TTC549 (cell line): ENCODE results near the gene SNF8.

Source experiments
- FAIRE-seq: peaks from 2 replicates; lab custom pipeline; 2012; peaks lifted over from hg19 to GRCh38; lab: Jason Lieb, UNC

Gene SNF8

DNA sequence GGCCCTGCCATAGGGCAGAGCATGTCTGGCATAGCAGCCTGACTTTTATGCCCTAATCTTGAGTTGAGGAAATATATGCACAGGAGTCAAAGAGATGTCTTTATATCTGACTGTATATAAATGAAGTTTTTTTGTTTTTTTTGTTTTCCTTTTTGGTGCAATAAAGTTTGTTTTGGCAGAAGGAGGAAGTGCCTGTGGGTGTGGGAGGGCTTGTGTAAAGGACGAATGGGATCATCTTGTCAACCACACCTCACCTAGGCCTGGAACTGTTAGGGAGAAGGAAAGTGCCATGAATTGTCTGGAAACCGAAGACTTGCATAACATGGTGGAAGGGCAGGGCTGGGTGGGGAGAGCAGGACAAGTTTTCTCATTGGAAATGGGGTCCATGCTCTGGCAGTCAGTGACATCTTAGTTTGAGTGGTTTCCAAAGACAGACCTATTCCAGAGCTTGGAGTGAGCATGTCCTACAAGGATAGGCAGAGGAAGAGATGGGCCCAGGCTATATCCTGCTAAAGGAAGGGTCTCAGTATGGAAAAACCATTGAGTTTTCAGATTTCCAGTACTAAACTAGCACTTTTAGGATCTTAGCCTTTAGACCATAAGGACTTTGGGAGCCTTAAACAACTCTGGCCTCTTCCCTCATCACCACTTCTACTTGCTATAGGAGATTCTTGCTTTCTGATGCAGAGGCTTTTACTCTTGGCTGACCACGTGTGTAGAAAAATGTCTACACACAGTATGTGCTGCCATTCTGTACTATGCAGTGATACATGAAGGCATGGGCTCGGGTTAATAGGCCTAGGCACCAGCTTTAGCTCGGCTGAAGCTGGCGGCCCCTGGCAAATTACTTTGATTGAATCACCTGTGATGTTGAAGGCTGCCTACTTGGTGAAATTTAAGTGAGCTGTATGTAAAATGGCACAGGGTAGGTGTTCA lies 15.5 kb downstream of the SNF8 start:
- no peak for FAIRE-seq

DNA sequence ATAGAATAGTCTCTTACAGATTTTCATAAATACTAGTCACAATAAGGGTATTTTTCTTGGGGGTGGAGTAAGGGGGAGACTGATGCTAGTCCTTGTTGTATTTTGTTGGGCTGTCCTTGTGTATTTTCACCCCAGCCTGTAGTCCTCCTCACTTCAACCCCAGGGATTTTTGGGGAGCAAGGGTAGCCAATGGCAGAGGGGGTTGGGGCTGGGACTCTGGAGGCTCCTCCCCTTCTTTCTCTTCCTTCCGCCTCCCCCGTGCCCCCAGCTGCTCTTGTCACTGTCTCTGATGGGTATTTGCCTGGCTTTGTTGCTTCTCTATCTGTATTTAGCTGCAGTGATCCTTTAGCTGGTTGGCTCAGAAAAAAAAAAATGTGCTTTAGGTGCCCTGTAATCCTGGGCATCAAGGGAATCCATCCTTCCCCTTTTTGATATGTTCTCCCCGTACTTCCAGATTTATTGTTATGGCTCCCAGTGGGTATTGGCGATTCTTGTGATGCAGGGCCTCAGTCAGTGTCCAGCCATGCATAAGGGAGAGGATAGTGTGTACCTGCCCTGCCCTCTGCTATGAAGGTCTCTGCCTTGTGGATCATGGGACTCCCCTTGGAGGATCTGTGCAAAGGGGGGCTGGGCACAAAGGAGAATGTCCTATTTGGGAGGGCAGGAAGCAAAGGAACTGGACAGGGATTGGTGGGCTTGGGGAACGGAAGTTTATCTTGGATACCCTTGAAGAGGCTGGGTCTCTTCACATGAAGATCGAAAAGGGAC lies 16.5 kb downstream of the SNF8 start:
- no peak for FAIRE-seq

DNA sequence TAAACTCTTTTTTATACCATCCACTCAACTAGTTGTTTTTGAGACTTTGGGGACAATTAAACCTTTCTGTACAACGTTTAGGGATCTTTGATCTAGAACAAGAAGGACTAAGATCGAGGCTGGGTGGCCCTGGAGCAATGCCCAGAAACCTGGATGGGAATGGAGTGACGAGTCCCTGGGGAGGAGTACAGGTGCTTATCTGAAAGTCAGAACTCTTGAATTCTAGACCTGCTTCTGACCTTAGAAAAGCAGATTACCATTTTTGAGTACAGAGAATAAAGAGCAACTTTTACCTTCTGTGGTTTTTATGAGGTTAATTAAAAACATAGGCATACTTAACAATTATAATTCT lies 18.7 kb downstream of the SNF8 start:
- FAIRE-seq: no peak

DNA sequence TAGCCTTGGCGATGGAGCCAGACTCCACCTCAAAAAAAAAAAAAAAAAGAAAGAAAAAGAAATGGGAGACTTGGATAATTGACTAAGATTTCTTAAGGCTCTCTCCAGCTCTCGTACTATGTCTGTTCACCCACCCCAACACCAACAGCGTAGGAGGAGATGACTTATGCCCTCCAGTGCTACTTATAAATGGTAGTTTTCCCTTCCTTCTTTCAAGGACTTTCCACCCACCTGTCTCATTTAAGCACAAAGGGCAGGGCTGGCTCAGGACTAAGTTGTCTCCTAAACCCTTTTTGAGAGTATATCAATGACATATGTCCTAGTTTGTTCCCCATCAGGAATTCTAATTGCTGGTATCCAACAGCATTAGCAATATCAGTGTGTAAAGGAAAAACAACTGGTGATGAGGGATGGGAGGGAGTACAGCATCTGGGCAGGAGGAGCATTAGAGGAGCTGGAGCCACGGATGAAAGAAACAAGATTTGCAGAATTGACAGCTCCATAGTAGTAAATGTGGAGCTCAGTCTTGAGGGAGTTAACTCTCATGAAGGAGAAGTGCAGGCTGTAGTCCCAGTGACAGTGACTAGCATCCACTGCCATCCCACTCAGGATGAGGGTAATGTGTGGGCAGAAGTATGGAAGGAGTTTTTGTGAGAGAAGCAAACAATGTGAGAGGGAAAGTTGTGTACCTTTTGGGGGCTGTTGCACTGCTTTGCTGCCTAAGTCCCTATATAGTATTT lies 19.2 kb downstream of the SNF8 start:
- no peak for FAIRE-seq

DNA sequence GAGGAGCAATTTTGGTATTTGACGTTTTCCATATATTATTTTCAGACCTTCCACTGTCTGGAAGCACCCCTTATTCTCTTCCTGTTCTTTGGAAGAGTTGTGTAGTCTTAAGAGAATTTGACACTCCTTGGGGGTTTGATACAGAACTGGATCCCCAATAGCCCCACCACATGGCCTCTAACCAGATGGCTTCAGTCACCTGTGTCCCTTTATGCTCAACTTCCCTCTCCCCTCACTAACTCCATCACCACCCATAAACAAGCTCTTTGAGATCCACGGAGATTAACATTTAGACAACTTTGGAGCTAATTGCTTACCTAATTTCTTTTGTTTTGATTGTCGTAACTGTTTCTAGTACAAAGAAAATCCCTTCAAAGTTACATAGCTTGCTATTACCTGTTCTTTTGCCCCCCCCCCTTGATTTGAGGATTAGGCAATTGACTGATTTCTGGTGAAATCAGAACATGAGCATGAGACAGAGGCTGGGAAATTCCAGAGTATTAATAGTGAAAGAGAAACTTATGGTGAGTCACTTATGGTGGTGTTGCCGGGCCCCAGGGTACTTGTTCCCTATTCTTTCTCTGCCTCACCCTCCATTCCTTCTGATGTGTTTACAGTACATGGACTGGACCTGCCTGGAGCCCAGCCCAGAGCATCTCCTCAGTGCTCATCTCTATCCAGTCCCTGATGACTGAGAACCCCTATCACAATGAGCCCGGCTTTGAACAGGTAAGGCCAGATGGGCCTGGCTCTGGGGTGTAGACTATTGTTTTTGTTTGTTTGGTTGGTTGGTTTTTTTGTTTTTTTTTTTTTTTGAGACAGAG lies 29.0 kb downstream of the SNF8 start:
- no peak for FAIRE-seq

DNA sequence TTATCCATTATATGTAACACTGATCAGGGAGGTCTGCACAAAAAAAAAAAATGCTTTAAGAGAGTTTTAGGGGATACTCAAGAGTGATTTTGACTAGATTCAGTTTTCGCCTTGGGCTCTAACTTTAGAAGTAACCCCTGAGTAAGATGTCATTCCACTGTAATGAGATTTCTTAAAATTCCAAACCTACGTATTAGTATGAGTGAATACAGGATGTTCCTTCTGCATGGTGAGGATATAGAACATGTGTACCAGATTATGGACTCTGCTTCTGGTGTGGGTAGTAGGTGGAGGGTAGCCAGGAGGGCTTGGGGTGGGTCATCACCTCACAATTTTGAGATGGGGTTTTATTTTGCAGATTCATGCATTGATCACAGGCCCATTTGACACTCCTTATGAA lies 32.2 kb downstream of the SNF8 start:
- FAIRE-seq: no peak

DNA sequence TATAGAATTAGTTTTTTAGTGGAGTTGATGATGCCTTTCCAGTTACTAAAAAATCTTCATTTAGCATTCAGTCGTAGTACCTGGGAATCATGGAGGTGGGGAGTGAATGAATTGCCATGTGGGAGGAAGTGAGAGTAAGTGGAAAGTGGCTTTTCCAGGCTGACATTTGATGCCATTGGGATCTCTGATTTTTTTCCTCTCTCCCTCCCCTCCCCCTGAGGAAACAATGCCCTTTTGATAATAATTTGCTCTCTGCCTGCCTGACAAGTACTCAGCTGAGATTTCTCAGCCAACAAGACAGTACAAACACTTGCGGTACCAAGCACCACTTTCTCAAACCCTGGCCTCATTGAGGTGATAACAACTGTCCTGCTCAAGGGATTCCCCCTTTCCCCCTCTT lies 34.3 kb downstream of the SNF8 start:
- FAIRE-seq: no peak

DNA sequence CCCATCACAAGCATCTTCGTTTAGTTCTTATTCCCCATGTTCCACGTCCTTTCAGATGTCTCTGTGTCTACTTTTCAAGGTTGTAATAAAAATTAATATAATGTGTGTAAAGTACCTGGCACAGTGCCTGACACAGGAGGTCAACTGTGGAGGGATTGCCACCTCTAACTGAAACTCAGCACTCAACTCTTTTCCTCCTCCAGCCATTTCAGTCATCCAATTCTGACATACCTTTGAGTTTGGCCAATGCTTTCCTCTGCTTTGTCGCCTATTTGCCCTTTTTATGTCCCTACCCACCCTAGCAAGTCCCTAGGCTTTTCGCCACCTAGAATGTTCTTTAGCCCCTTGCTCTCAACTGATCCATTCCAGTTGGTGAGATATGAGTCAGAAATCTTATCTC lies 34.9 kb downstream of the SNF8 start:
- no peak for FAIRE-seq

DNA sequence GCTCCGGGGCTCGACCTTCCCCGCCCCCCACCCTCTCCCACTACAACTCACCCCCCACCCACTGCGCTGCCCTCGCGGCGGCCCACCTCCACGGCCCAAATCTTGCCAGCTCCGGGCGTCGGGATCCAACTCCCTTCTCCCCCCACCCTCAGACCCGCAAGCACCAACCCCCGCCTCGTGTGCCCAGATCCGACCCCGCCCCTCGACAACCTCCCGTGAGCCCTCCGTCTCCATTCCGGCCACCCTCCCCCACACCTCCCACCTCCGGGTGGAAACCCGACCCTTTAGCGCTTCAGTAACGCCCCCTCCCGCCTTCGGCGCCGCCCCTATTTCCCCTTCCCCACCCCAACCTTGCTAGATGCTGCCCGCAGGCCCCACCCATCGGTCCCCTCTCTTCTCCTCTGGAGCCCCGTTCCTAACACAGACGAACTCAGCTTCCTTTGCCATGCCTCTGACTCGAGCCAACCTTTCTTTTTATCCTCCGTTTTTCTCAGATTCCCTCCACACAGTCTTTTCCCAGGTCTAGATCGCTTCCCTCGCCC lies 35.7 kb downstream of the SNF8 start:
- no peak for FAIRE-seq

DNA sequence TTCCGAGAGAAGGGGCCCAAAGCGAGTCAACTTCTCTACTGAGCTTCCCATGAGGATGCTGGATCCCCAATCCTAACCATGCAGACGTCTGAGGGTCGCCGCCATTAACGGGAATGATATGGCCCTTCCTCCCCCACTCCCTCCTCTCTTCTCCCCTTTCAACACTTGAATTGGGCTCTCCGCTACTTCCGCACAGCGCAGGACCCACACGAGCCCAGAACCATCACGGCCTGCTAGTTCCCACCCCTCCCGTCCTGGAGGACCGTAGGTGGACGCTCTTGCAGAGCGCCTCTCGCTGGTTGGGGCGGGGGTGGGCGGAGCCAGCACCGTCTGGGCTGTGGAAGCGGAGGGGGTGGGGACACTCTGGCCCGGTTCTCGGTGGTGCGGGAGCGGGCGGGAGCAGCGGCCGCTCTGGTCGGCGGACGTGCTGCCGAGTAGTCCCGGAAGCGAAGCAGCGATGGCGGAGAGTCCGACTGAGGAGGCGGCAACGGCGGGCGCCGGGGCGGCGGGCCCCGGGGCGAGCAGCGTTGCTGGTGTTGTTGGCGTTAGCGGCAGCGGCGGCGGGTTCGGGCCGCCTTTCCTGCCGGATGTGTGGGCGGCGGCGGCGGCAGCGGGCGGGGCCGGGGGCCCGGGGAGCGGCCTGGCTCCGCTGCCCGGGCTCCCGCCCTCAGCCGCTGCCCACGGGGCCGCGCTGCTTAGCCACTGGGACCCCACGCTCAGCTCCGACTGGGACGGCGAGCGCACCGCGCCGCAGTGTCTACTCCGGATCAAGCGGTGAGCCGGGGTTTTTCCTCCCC lies 36.4 kb downstream of the SNF8 start, which contains the start of gene UBE2Z:
Gene UBE2Z, plus strand, starts transcription at position 361 of the 797 bp plus-strand sequence. Its CDS starts 97 bp downstream, at position 458.
- no peak for FAIRE-seq

DNA sequence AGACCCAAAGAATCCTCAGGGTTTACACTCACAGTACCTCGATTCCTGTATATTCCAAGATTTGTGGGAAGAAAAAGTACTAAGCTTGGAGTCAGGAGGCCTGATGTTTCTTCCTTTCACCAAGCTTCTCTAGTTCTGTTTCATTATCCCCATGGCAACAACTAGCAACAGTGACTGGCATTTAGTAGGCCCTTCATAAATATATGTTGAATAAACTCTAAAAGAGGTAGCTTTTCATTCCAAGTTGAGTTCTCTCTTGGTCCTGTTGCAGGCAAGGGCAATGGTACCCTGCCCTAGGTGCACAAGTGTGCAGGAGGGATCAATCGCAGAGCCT lies 37.0 kb downstream of the SNF8 start:
- no peak for FAIRE-seq

DNA sequence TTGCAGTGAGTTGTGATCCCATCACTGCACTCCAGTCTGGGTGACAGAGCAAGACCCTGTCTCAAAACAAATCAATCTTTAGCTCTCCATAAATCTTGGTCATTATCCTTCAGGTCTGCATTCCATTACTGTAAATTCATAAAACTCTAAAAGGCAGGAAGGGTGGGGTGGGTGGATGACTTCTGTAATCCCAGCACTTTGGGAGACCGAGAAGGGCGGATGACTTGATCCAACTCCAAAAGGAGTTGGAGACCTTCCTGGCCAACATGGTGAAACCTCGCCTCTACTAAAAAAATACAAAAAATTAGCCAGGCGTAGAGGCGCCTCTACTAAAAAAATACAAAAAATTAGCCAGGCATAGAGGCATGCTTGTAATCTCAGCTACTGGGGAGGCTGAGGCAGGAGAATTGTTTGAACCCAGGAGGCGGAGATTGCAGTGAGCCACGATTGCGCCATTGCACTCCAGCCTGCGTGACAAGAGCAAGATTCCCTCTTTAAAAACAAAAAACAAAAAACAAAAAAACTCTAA lies 38.6 kb downstream of the SNF8 start:
- FAIRE-seq: no peak

DNA sequence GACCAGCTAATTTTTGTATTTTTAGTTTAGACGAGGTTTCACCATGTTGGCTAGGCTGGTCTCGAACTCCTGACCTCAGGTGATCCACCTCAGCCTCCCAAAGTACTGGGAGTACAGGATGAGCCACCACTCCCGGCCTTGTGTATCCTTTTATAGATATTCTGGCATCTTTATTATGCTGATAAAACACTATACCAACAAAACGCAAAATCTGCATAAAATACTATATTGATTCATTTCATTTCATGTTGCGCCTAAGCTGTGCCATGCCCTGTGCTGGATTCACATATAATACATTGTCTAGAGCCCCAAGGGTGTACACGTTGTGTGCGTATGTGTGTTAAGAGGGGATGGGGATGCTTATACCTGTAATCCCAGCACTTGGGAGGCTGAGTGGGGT lies 40.2 kb downstream of the SNF8 start:
- no peak for FAIRE-seq

DNA sequence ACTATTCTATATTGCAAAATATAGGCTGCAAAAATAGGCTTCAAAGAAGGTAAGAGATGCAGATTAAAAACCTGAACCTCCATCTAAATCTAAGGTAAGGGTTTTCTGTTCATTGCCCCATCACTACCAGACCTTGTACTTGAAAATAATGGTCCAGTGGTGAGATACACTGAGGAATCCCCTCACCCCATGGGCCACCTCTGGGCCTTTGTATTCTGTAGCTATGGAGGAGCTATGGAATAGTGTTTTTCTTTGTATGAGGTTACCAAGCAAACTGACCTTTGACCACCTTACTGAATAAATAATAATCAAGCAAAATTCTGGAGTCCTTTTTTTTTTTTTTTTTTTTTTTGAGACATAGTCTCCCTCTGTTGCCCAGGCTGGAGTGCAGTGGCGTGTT lies 41.2 kb downstream of the SNF8 start:
- no peak for FAIRE-seq

DNA sequence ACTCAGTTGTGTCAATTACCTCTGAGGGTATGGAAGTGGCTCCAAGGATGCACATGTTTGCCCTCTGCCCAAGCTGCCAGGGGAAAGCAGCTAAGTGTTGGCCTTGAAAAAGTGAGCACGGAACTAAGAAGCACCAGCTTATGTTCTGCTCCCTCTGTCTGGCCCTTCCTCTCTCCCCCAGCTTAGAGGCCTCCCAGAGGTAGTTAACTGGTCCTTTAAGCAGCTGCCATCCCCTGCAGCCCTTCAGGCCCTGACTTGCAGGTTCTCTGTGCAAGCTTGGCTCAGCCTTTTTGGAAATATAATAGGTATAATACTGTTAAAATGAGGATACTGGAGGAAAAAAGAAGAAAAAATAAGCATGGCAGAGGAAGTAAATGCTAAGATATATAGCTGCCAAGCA lies 43.4 kb downstream of the SNF8 start:
- FAIRE-seq: no peak

DNA sequence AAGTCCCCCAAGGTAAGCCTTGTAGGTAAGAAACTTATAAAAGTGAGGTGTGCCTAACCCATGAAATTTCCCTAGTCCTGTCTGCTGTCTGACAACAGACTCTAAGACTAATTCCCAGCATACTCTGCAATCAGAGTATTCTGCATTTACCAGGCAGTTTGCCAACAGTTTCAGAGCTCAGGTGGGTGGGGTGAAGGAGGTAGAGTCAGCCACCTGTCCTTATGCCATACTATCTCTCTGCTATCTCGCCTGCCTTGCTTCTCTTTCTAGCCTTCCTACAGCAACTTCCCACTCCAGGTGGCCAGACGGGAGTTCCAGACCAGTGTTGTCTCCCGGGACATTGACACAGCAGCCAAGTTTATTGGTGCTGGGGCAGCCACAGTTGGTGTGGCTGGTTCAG lies 49.8 kb downstream of the SNF8 start:
- FAIRE-seq: no peak

DNA sequence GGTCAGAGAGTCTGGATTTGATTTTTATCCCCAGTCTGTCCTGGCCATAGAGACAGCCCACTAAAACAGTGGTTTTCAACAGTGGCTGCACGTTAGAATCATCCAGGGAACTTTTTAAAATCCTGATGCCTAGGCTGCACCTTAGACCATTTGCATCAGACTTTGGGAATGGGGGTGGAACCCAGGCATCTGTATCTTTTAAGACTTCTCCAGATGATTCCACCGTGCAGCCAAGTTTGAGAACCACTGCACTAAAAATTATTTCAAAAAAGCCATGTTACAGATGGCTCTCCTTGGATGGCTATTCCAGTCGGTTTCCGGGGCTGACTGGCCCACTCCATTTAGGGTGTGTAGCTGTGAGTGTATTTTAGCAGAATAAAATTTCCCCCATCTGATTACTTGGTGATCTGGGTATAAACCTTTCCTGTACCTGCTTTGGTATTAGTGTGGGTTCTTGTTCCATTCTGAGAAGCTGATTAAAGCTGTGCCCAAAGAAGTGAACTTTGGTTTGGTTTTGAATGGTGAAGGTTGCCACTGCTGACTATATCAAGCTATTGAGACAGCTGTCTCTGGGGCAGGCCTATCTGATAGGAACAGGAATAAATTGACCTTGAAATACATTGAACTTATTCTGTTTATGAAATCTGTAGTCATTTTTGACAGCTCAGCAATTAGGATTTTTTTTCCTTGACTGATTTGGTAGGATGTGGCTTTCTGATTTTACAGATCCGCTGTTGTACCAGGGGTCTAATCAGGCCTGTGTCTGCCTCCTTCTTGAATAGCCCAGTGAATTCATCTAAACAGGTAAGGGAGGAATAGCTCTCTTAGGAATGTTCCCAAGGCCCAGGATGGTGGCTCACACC lies 50.8 kb downstream of the SNF8 start:
- no peak for FAIRE-seq

DNA sequence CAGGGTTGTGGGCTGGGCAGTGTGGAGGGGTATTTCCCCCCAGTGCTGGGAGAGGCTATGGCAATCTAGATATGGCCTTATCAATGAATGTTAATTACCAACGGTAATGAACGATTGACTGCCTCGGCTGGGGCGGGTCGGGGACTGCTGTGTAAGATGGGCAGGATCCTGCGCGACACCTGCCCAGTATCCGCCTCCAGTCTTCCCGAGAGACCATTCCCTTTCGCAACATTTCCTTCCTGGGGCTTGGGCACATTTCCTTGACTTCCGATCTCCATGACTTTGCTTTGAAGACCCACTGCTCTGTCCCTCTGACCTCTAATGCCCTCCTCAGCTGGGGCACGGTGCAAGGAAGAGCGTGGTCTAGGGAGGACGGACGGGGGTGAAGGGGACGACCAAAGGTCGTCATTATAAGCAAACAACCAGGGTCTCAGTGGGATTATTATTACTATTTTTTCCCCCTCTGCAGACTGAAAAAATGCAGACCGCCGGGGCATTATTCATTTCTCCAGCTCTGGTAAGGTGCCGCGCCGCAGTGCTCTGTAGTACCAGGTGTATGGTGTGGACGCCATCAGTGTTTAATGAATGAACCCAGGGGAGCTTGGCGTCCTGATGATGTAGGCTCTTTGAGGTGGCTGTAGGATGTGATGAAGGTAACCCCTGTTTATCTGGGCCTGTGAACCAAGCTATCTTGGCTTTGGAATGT lies 51.5 kb downstream of the SNF8 start:
- no peak for FAIRE-seq

DNA sequence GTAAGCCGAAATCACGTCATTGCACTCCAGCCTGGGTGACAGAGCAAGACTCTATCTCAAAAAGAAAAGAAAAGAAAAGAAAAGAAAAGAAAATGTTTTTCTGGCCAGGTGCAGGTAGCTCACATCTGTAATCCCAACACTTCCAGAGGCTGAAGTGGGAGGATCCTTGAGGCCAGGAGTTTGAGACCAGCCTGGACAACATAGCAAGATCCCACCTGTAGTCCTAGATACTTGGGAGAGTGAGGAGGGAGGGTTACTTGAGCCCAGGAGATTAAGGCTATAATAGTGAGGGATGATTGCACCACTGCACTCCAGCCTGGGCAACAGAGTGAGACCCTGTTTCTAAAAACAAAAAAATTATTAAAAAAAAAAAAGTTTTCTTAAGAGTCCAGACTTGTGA lies 54.6 kb downstream of the SNF8 start:
- no peak for FAIRE-seq
